Measurements from ENCODE around the gene CIAO3. TPM values are rescaled to one million over a fixed set of nuclear protein-coding genes. Genes with fewer than 3 reads are reported as not detected.
A peak's percentile ranks its signal among the peaks of the same experiment; 100 is the strongest.

The CIAO3 gene
- total RNA-seq, 1 donor: 24.7 TPM

- DNase-seq (ENCODE audit: low read depth): no peak
- no peak overlapping the region for H3K4me3 ChIP-seq (ENCODE audit: low read depth, low read length)
- TF ChIP-seq CTCF (IDR thresholded peaks at IDR 0.05; ENCODE audit: insufficient read depth, low read length): peak; percentile 6
These were observed 23.5 kb upstream of the CIAO3 start for GRCh38 chr16:764184-764750.

DNA sequence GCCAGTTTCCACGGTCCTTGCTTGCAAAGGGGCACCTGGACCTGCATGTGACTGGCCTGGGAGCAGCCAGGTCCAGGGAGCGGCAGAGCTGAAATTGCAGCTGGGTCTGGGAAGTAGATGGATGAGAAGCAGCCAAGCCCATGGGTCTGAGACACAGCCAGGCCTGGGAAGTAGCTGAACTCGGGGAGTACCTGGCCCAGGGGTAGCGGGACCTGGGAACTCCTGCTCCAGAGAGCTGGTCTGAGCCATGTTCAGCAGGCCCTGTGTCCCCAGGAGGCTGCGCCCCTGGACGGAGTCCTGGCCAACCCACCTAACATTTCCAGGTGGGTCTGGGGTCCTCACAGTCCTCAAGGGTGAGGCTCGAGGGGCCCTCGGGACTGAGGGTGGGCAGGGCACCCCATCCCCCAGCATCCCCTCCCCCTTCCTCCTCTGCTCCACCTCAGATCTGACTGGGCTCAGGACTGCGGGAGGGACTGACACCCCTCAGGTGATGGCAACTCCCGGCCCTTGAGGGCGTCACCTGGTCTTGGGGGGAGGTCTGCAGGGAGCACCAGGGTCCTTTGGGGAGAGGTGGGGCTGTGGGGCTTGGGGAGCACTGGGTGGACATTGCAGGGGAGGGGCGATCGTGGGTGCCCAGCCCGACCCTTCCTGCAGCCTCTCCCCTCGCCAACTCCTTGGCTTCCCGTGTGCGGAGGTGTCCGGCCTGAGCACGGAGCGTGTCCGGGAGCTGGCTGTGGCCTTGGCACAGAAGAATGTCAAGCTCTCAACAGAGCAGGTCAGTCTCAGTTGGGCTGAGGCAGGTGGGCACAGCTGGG is 22.8 kb upstream of the CIAO3 start:
- no peak for DNase-seq (ENCODE audit: low read depth)
- no peak overlapping the region for H3K4me3 ChIP-seq (ENCODE audit: low read depth, low read length)
- TF ChIP-seq CTCF (IDR thresholded peaks at IDR 0.05; ENCODE audit: insufficient read depth, low read length): no peak

- TF ChIP-seq CTCF (IDR thresholded peaks at IDR 0.05; ENCODE audit: insufficient read depth, low read length): no peak
- DNase-seq (ENCODE audit: low read depth): no peak
These were observed 21.9 kb upstream of the CIAO3 start for GRCh38 chr16:762595-763268.

DNA sequence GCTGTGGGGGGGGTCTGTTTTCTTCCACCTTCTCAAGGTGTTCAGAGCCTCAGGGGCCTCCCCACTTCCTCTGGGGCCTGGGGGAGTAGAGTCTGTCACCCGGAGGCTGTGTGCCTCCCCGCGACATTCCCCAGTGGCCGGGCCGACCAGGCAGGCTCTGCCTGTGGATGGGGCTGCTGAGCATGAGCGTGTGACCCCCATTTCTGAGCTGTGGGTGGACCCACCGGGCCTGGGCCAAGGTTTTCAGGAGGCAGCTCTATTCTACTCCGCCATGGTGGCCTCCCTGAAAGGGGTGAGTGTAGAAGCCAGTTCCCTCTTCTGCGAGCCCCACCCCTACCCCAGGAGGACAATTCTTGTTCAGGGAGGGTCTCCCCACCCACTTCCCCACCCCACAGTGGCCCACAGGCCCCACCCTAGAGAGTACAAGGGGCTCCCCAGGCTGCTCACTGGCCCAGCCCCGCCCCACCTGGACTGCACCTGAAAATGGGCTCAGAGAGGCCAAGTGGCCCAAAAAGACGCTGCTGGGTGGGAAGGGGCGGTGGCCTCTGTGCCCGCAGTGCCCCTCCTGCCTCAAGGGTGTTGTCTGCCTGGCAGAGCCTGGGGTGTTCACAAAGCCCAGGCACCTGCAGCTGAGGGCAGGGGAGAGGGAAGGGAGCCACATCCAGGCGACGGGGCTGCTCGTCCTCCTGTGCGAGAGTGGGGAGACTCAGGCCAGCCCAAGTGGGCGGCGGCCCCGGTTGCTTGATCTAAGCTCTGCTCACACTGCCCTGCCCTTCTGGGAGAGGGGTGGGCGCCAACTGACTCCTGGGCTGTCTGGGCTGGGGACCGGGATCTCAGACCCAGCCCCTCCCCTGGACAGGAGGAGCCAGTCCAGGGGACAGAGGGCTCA is 21.1 kb upstream of the CIAO3 start:
- H3K4me3 ChIP-seq (ENCODE audit: low read depth, low read length): no peak overlapping the region
- DNase-seq (ENCODE audit: low read depth): no peak
- no peak for TF ChIP-seq CTCF (IDR thresholded peaks at IDR 0.05; ENCODE audit: insufficient read depth, low read length)

More at GRCh38 chr16:762595-763268, 21.9 kb upstream of the CIAO3 start:
- H3K4me3 ChIP-seq (ENCODE audit: low read depth, low read length): no peak overlapping the region

GRCh38 chr16:760545-761343 is 19.9 kb upstream of the CIAO3 start, which contains the start of gene MSLN:
TSS of gene MSLN (plus strand) at chr16:760734. CDS start at chr16:762681, 1,947 bp downstream.
- TF ChIP-seq CTCF (IDR thresholded peaks at IDR 0.05; ENCODE audit: insufficient read depth, low read length): no peak

More at GRCh38 chr16:760545-761343, 19.9 kb upstream of the CIAO3 start, which contains the start of gene MSLN:
- DNase-seq (ENCODE audit: low read depth): no peak
- H3K4me3 ChIP-seq (ENCODE audit: low read depth, low read length): no peak within 1 kb of the TSS

Measured in fibroblast of the aortic adventitia (primary cell).